Measurements from ENCODE around the gene KIF26B.

GRCh38 chr1:245356891-245357585 is 202.3 kb downstream of the KIF26B start:
- TF ChIP-seq EZH2 (IDR thresholded peaks at IDR 0.05; ENCODE audit: insufficient read depth, poor library complexity, severe bottlenecking) (no peak), EZH2phosphoT487 (IDR thresholded peaks at IDR 0.05; ENCODE audit: insufficient read depth, low read depth) (no peak)

Data from GM23248 (cell line).